GM23338 (cell line): ENCODE results near the gene ARID1B. TPM values are rescaled to one million over a fixed set of nuclear protein-coding genes. Genes with fewer than 3 reads are reported as not detected.

Experiments
- ATAC-seq: fragments of 200-7000 bp; cut with Tn5 transposase; 3 replicates; pipeline ENCODE4 v1.9.1; 2020
- DNase-seq: peaks from one replicate; pipeline ENCODE4 v3.0.0-alpha.2; 2015; ENCODE audit warnings: low spot score
- H2AFZ ChIP-seq: fragments of 200-600 bp; sonication (generic); 2 replicates; pipeline ENCODE4 v1.8.0; 2016; ENCODE audit warnings: antibody characterized with exemption, mild to moderate bottlenecking, moderate library complexity
- H3F3A ChIP-seq: fragments of 200-600 bp; sonication (generic); replicated peaks from 2 replicates; pipeline ENCODE4 v1.8.0; 2017; ENCODE audit warnings: antibody characterized with exemption, mixed run types, low read depth
- H3K27ac ChIP-seq: fragments of 200-600 bp; sonication (generic); 2 replicates; pipeline ENCODE4 v1.6.1; 2016; ENCODE audit warnings: low read depth
- H3K27me3 ChIP-seq: fragments of 200-600 bp; sonication (generic); 2 replicates; pipeline ENCODE4 v1.8.0; 2016; ENCODE audit warnings: mild to moderate bottlenecking, mixed run types, moderate library complexity; ENCODE audit not compliant: insufficient read depth
- H3K36me3 ChIP-seq: fragments of 200-600 bp; sonication (generic); 2 replicates; pipeline ENCODE4 v1.8.0; 2016; ENCODE audit warnings: mild to moderate bottlenecking; ENCODE audit not compliant: insufficient read depth
- H3K4me1 ChIP-seq: fragments of 200-600 bp; sonication (generic); 2 replicates; pipeline ENCODE4 v1.8.0; 2016; ENCODE audit warnings: mild to moderate bottlenecking, moderate library complexity; ENCODE audit not compliant: insufficient read depth
- H3K4me2 ChIP-seq: fragments of 200-600 bp; sonication (generic); 2 replicates; pipeline ENCODE4 v1.7.1; 2017; ENCODE audit warnings: mixed run types
- H3K4me3 ChIP-seq: fragments of 200-600 bp; sonication (generic); 2 replicates; pipeline ENCODE4 v1.6.1; 2016; ENCODE audit warnings: mixed run types
- H3K79me2 ChIP-seq: fragments of 200-600 bp; sonication (generic); replicated peaks from 2 replicates; pipeline ENCODE4 v1.8.0; 2017; ENCODE audit warnings: mild to moderate bottlenecking; ENCODE audit not compliant: insufficient read depth
- H3K9me2 ChIP-seq: fragments of 200-600 bp; sonication (generic); 2 replicates; pipeline ENCODE4 v1.8.0; 2017; ENCODE audit not compliant: insufficient read depth
- H4K20me1 ChIP-seq: fragments of 200-600 bp; sonication (generic); replicated peaks from 2 replicates; pipeline ENCODE4 v1.8.0; 2017; ENCODE audit warnings: mild to moderate bottlenecking; ENCODE audit not compliant: insufficient read depth
- H3K27ac Mint-ChIP-seq: 2 replicates; pipeline ENCODE4 v1.8.0; 2020; ENCODE audit warnings: inconsistent platforms, mild to moderate bottlenecking, moderate library complexity, mixed read lengths
- H3K27me3 Mint-ChIP-seq: 3 replicates; pipeline ENCODE4 v1.8.0; 2022; ENCODE audit warnings: low read depth, mild to moderate bottlenecking, moderate library complexity, mixed read lengths, inconsistent platforms; ENCODE audit not compliant: insufficient read depth, poor library complexity
- H3K36me3 Mint-ChIP-seq: 3 replicates; pipeline ENCODE4 v1.8.0; 2021; ENCODE audit warnings: low read depth, mild to moderate bottlenecking, inconsistent platforms, moderate library complexity, mixed read lengths
- H3K4me1 Mint-ChIP-seq: 3 replicates; pipeline ENCODE4 v1.8.0; 2020; ENCODE audit warnings: mild to moderate bottlenecking, inconsistent platforms, mixed read lengths
- H3K4me3 Mint-ChIP-seq: 3 replicates; pipeline ENCODE4 v1.8.0; 2021; ENCODE audit warnings: moderate library complexity, mild to moderate bottlenecking, inconsistent platforms, mixed read lengths
- H3K9me3 Mint-ChIP-seq: 3 replicates; pipeline ENCODE4 v1.8.0; 2020; ENCODE audit warnings: moderate library complexity, mild to moderate bottlenecking, inconsistent platforms, mixed read lengths
- ETS1 ChIP-seq: IDR thresholded peaks from 2 replicates; pipeline ENCODE4 v1.6.1; 2016; ENCODE audit warnings: antibody characterized with exemption
- EZH2 ChIP-seq: fragments of 200-600 bp; sonication (generic); IDR thresholded peaks from one replicate; pipeline ENCODE4 v1.8.0; 2017; ENCODE audit warnings: antibody characterized with exemption, mild to moderate bottlenecking, low read depth; ENCODE audit not compliant: unreplicated experiment
- JUNB ChIP-seq: IDR thresholded peaks from one replicate; pipeline ENCODE4 v1.6.1; 2016; ENCODE audit warnings: antibody characterized with exemption; ENCODE audit not compliant: unreplicated experiment
- POLR2AphosphoS5 ChIP-seq: IDR thresholded peaks from 2 replicates; pipeline ENCODE4 v1.6.1; 2016; ENCODE audit warnings: antibody characterized with exemption, low read depth
- REST ChIP-seq: IDR thresholded peaks from one replicate; pipeline ENCODE4 v1.6.1; 2018; ENCODE audit warnings: antibody characterized with exemption; ENCODE audit not compliant: unreplicated experiment
- STAT1 ChIP-seq: IDR thresholded peaks from one replicate; pipeline ENCODE4 v1.6.1; 2016; ENCODE audit warnings: antibody characterized with exemption; ENCODE audit not compliant: unreplicated experiment
- ZNF114 ChIP-seq: fragments of 250-450 bp; sonication (Bioruptor Pico); IDR thresholded peaks from 2 replicates; pipeline ENCODE4 v1.5.0; 2020; ENCODE audit warnings: mild to moderate bottlenecking, moderate library complexity
- ZNF462 ChIP-seq: fragments of 250-450 bp; sonication (Bioruptor Pico); IDR thresholded peaks from 2 replicates; pipeline ENCODE4 v1.5.0; 2020; ENCODE audit warnings: mild to moderate bottlenecking, moderate library complexity
- polyA plus RNA-seq: library from polyadenylated mRNA; unstranded; fragments of >200 nt; fragmentation: Nextera tagmentation; extraction: Ambion mirVana; gene quantifications from 2 replicates; pipeline ENCODE4 v1.2.1, GENCODE V29; 2016
- total RNA-seq: library from RNA; depleted of rRNA; stranded (reverse); fragments of >200 nt; shearing (Covaris generic); gene quantifications from 2 replicates; pipeline ENCODE4 v1.2.3, GENCODE V29; 2014

ARID1B gene
- total and polyA plus RNA-seq, 2 experiments from 2014 or later = 59.3 to 72.2 TPM

GRCh38 chr6:157005940-157006339 lies 228.8 kb downstream of the ARID1B start:
- Mint-ChIP-seq H3K9me3 (no peaks in the 10 kb centered on the region), H3K27me3 (peaks cover 5% of the 10 kb centered on the region), H3K27ac (no peak overlapping the region), H3K4me1 (peaks cover 55% of the 10 kb centered on the region), H3K4me3 (no peak overlapping the region), H3K36me3 (no peaks in the 10 kb centered on the region; the same call in 2 of the 3 replicates)
- Histone ChIP-seq H2AFZ (no peak overlapping the region), H4K20me1 (no peaks in the 10 kb centered on the region), H3K9me2 (no peaks in the 10 kb centered on the region), H3K27me3 (no peaks in the 10 kb centered on the region), H3K79me2 (peaks cover 93% of the 10 kb centered on the region), H3K4me2 (no peak overlapping the region), H3K4me3 (no peak overlapping the region), H3K4me1 (peaks cover 58% of the 10 kb centered on the region), H3K36me3 (no peaks in the 10 kb centered on the region), H3F3A (no peaks in the 10 kb centered on the region), H3K27ac (peak overlapping the region; percentile 39; the same call in 1 of the 2 replicates)
- DNase-seq (no peak), ATAC-seq (no peak)
- TF ChIP-seq STAT1 (no peak), POLR2AphosphoS5 (no peak), EZH2 (no peak), JUNB (no peak), ZNF462 (CRISPR knock-in tag) (no peak), REST (no peak), ETS1 (no peak), ZNF114 (no peak)
